MCF 10A (cell line): ENCODE data around the gene VCAM1. TPM values are rescaled to one million over a fixed set of nuclear protein-coding genes. Genes with fewer than 3 reads are reported as not detected.
"Not testable (repeated sequence)": the region's sequence is repeated elsewhere in the genome, so short reads cannot be mapped to it uniquely, and the experiment has no call there.

ENCODE experiments used
- BruUV-seq: library from RNA; stranded (reverse); fragments of 400-500 nt; replicated peaks from 2 replicates; lab custom pipeline; 2021; lab: Mats Ljungman, UMichigan
- CTCF ChIA-PET: fragments of 300-600 bp; sonication (Branson Sonifier 250); formaldehyde crosslinking; extraction: SDS; loops from one replicate; lab custom pipeline; 2021; ENCODE audit warnings: antibody characterized with exemption, inconsistent platforms; lab: Yijun Ruan, JAX
- POLR2A ChIA-PET: fragments of 300-600, 350-650 bp; sonication (Branson Sonifier 250); formaldehyde crosslinking; extraction: SDS; loops from one replicate; lab custom pipeline; 2020; ENCODE audit warnings: antibody characterized with exemption, inconsistent platforms; lab: Yijun Ruan, JAX
- DNase-seq: peaks from one replicate; pipeline ENCODE4 v3.0.0-alpha.2; 2018; ENCODE audit not compliant: unreplicated experiment
- H3K27ac Mint-ChIP-seq: one replicate; pipeline ENCODE4 v1.8.0; 2022; ENCODE audit warnings: mild to moderate bottlenecking, low read depth, mixed read lengths; ENCODE audit not compliant: unreplicated experiment
- H3K27me3 Mint-ChIP-seq: one replicate; pipeline ENCODE4 v1.8.0; 2022; ENCODE audit warnings: mixed read lengths; ENCODE audit not compliant: insufficient read depth, unreplicated experiment
- H3K36me3 Mint-ChIP-seq: one replicate; pipeline ENCODE4 v1.8.0; 2022; ENCODE audit warnings: mild to moderate bottlenecking, moderate library complexity, mixed read lengths; ENCODE audit not compliant: insufficient read depth, unreplicated experiment
- H3K4me1 Mint-ChIP-seq: one replicate; pipeline ENCODE4 v1.8.0; 2022; ENCODE audit warnings: mixed read lengths; ENCODE audit not compliant: insufficient read depth, unreplicated experiment
- H3K4me3 Mint-ChIP-seq: one replicate; pipeline ENCODE4 v1.8.0; 2022; ENCODE audit warnings: mild to moderate bottlenecking, moderate library complexity, mixed read lengths; ENCODE audit not compliant: unreplicated experiment
- H3K9me3 Mint-ChIP-seq: one replicate; pipeline ENCODE4 v1.8.0; 2022; ENCODE audit warnings: mixed read lengths; ENCODE audit not compliant: unreplicated experiment
- intact Hi-C: fragments of 100-400 bp; cut with micrococcal nuclease; formaldehyde crosslinking; loops from 2 replicates; pipeline ENCODE4 v1.14.1; 2022
- total RNA-seq: library from RNA; stranded (reverse); gene quantifications from 2 replicates; pipeline ENCODE4 v1.2.3, GENCODE V29; 2022
- TF ChIP-seq, protein P1 (sequence below): fragments of 200-600 bp; IDR thresholded peaks from one replicate; pipeline ENCODE4 v1.8.0; 2022; ENCODE audit warnings: antibody characterized with exemption, mild to moderate bottlenecking; ENCODE audit not compliant: unreplicated experiment

VCAM1 gene
- total RNA-seq, 1 experiment from 2014 or later: not detected

DNA sequence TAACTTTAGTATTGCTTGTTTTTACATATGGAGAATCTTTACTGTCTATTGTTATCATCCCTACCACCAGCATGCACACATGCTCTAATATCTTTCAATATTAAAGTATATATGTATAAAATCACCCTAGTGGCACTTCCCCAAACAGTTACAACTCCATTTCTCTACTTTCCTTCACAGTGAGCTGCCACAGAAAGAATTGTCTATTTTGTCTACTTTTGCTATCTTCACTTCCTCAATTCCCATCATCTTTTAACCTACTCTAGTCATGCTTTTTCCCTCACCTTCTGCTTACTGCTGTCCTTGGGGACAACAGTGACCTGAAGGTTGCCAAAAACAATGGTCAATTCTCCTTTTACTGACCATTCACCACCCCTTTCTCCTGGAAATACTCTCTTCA is 59.2 kb downstream of the VCAM1 start:
- POLR2A ChIA-PET: no interaction called here
- TF ChIP-seq, protein P1, sequence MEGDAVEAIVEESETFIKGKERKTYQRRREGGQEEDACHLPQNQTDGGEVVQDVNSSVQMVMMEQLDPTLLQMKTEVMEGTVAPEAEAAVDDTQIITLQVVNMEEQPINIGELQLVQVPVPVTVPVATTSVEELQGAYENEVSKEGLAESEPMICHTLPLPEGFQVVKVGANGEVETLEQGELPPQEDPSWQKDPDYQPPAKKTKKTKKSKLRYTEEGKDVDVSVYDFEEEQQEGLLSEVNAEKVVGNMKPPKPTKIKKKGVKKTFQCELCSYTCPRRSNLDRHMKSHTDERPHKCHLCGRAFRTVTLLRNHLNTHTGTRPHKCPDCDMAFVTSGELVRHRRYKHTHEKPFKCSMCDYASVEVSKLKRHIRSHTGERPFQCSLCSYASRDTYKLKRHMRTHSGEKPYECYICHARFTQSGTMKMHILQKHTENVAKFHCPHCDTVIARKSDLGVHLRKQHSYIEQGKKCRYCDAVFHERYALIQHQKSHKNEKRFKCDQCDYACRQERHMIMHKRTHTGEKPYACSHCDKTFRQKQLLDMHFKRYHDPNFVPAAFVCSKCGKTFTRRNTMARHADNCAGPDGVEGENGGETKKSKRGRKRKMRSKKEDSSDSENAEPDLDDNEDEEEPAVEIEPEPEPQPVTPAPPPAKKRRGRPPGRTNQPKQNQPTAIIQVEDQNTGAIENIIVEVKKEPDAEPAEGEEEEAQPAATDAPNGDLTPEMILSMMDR: no peak
- CTCF ChIA-PET: no interaction called here
- H3K36me3 Mint-ChIP-seq: no peaks in the 10 kb centered on the region
- no peak overlapping the region for H3K27ac Mint-ChIP-seq
- DNase-seq: no peak
- peaks cover 22% of the 10 kb centered on the region for H3K9me3 Mint-ChIP-seq
- H3K4me1 Mint-ChIP-seq: no peaks in the 10 kb centered on the region
- intact Hi-C loops: no loop called here
- H3K27me3 Mint-ChIP-seq: no peaks in the 10 kb centered on the region
- H3K4me3 Mint-ChIP-seq: no peak overlapping the region
- no TSS peak for BruUV-seq

DNA sequence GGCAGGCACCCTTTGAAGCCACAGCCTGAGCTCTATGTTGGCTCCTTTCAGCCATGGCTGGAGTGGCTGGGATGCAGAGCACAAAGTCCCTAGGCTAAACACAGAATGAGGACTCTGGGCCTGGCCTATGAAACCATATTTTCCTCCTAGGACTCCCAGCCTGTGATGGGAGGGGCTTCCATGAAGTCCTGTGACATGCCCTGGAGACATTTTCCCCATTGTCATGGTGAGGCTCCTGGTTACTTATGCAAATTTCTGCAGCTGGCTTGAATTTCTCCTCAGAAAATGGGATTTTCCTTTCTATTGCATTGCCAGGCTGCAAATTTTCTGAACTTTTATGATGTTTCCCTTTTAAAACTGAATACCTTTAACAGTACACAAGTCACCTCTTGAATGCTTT is 61.3 kb downstream of the VCAM1 start:
- H3K4me1 Mint-ChIP-seq: peaks cover 5% of the 10 kb centered on the region
- no peak overlapping the region for H3K4me3 Mint-ChIP-seq
- intact Hi-C loops: no loop called here
- H3K27ac Mint-ChIP-seq: no peak overlapping the region
- no peak for DNase-seq
- no peaks in the 10 kb centered on the region for H3K27me3 Mint-ChIP-seq
- ChIA-PET POLR2A (no interaction called here), CTCF (interaction anchor here (1.2 kb wide), 1 partner anchor 508 kb away, joined by 3 read pairs; no protein-coding TSS in a partner anchor)
- H3K9me3 Mint-ChIP-seq: peaks cover 22% of the 10 kb centered on the region
- no peaks in the 10 kb centered on the region for H3K36me3 Mint-ChIP-seq
- TF ChIP-seq, protein P1: no peak
- BruUV-seq: no TSS peak

DNA sequence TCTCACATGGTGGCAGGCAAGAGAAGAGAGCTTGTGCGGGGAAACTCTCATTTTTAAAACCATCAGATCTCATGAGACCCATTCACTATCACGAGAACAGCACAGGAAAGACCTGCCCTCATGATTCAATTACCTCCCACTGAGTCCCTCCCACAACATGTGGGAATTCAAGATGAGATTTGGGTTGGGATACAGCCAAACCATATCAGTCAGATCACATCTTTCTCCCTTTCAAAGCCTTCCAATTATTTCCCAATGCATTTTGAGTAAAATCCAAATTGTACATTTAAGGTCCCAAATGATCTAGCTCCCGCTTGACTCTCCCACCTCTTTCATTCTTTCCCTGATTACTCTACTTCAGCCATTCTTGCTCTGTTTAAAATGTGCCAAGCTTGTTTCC is 62.2 kb downstream of the VCAM1 start:
- H3K27me3 Mint-ChIP-seq, POLR2A ChIA-PET, CTCF ChIA-PET, intact Hi-C loops, H3K36me3 Mint-ChIP-seq, H3K4me1 Mint-ChIP-seq, H3K4me3 Mint-ChIP-seq, DNase-seq, H3K27ac Mint-ChIP-seq, BruUV-seq: not testable (repeated sequence)
- peaks cover 22% of the 10 kb centered on the region for H3K9me3 Mint-ChIP-seq

DNA sequence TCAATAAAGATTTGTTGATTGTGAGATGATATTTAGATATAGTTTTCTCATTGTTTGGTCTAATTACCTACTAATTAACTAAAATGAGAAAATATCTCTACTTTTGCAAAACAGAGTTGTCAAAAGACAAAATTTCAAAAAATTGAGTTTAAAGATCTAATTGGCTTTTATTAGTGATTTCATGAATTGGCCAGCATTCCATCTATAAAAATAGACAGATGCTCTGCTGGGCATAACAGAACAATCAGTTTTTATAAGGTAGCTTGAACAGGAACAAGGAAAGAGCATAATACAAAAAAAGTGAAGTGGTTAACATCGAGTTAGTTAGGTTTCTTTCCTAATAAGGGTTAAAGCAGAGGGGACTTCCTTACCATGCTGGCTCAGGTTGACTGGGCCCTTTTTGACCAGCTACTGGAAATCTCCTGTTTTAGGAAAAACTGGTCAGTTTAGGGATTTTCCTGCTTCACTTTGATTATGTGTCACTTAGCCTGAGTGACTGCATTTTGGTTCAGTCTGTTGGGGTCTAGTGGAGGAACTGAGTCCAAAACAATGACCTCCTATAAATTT is 63.0 kb downstream of the VCAM1 start:
- no peak overlapping the region for H3K4me3 Mint-ChIP-seq
- DNase-seq: no peak

More for the DNA sequence above, 63.0 kb downstream of the VCAM1 start:
- H3K27me3 Mint-ChIP-seq: no peaks in the 10 kb centered on the region
- no TSS peak for BruUV-seq
- peaks cover 22% of the 10 kb centered on the region for H3K9me3 Mint-ChIP-seq
- TF ChIP-seq, protein P1: no peak
- POLR2A ChIA-PET: no interaction called here
- no peaks in the 10 kb centered on the region for H3K36me3 Mint-ChIP-seq
- CTCF ChIA-PET: no interaction called here
- no peak overlapping the region for H3K27ac Mint-ChIP-seq
- intact Hi-C loops: no loop called here
- peaks cover 7% of the 10 kb centered on the region for H3K4me1 Mint-ChIP-seq
